Neural progenitor cell (in vitro differentiated cells): ENCODE data around the gene CRHR1. TPM values are rescaled to one million over a fixed set of nuclear protein-coding genes. Genes with fewer than 3 reads are reported as not detected.

Source experiments
- DNase-seq: peaks from one replicate; pipeline ENCODE4 v3.0.0-alpha.2; 2016; ENCODE audit warnings: low spot score
- H2AFZ ChIP-seq: fragments of 200-600 bp; sonication (generic); replicated peaks from 2 replicates; pipeline ENCODE4 v1.6.1; 2016; ENCODE audit warnings: antibody characterized with exemption
- H3F3A ChIP-seq: fragments of 200-600 bp; sonication (generic); 2 replicates; pipeline ENCODE4 v1.6.1; 2016; ENCODE audit warnings: antibody characterized with exemption, low read depth
- H3K27ac ChIP-seq: fragments of 200-600 bp; sonication (generic); 2 replicates; pipeline ENCODE4 v1.5.1; 2016; ENCODE audit warnings: mild to moderate bottlenecking
- H3K27me3 ChIP-seq: fragments of 200-600 bp; sonication (generic); 2 replicates; pipeline ENCODE4 v1.6.1; 2016; ENCODE audit warnings: mild to moderate bottlenecking, moderate library complexity
- H3K36me3 ChIP-seq: fragments of 200-600 bp; sonication (generic); 2 replicates; pipeline ENCODE4 v1.5.1; 2016
- H3K4me1 ChIP-seq: fragments of 200-600 bp; sonication (generic); 2 replicates; pipeline ENCODE4 v1.6.1; 2016; ENCODE audit warnings: mixed run types
- H3K4me2 ChIP-seq: fragments of 200-600 bp; sonication (generic); 2 replicates; pipeline ENCODE4 v1.6.1; 2016
- H3K4me3 ChIP-seq: fragments of 200-600 bp; sonication (generic); 2 replicates; pipeline ENCODE4 v1.5.1; 2016
- H3K79me2 ChIP-seq: fragments of 200-600 bp; sonication (generic); 2 replicates; pipeline ENCODE4 v1.6.1; 2016; ENCODE audit warnings: low read depth
- H3K9ac ChIP-seq: fragments of 200-600 bp; sonication (generic); 2 replicates; pipeline ENCODE4 v1.6.1; 2016
- H3K9me3 ChIP-seq: fragments of 200-600 bp; sonication (generic); 2 replicates; pipeline ENCODE4 v1.5.1; 2016; ENCODE audit warnings: low read depth
- H4K20me1 ChIP-seq: fragments of 200-600 bp; sonication (generic); 2 replicates; pipeline ENCODE4 v1.6.1; 2016; ENCODE audit warnings: low read depth
- H3K27ac Mint-ChIP-seq: 3 replicates; pipeline ENCODE4 v1.8.0; 2021; ENCODE audit warnings: mixed read lengths
- H3K27me3 Mint-ChIP-seq: 2 replicates; pipeline ENCODE4 v1.8.0; 2022; ENCODE audit warnings: low read depth, mild to moderate bottlenecking, inconsistent platforms, moderate library complexity, mixed read lengths; ENCODE audit not compliant: insufficient read depth
- H3K36me3 Mint-ChIP-seq: 3 replicates; pipeline ENCODE4 v1.8.0; 2021; ENCODE audit warnings: mixed read lengths
- H3K4me1 Mint-ChIP-seq: 3 replicates; pipeline ENCODE4 v1.8.0; 2021; ENCODE audit warnings: mixed read lengths
- H3K4me3 Mint-ChIP-seq: 3 replicates; pipeline ENCODE4 v1.8.0; 2021; ENCODE audit warnings: mild to moderate bottlenecking, moderate library complexity, mixed read lengths
- H3K9me3 Mint-ChIP-seq: 3 replicates; pipeline ENCODE4 v1.8.0; 2020; ENCODE audit warnings: mixed read lengths
- EZH2 ChIP-seq: fragments of 200-600 bp; sonication (generic); IDR thresholded peaks from 2 replicates; pipeline ENCODE4 v1.6.1; 2017; ENCODE audit warnings: antibody characterized with exemption, mild to moderate bottlenecking, moderate library complexity
- EZH2phosphoT487 ChIP-seq: fragments of 200-600 bp; sonication (generic); IDR thresholded peaks from 2 replicates; pipeline ENCODE4 v1.6.1; 2017; ENCODE audit warnings: antibody characterized with exemption
- total RNA-seq: library from RNA; depleted of rRNA; stranded (reverse); fragments of >200 nt; gene quantifications from 2 replicates; pipeline ENCODE4 v1.2.3, GENCODE V29; 2015; ENCODE audit warnings: low replicate concordance
- TF ChIP-seq, protein P1 (sequence below): fragments of 200-600 bp; sonication (generic); IDR thresholded peaks from 2 replicates; pipeline ENCODE4 v1.5.1; 2017; ENCODE audit warnings: antibody characterized with exemption, mild to moderate bottlenecking

CRHR1 gene
- total RNA-seq, 1 donor from 2014 or later = 3.4 TPM

DNA sequence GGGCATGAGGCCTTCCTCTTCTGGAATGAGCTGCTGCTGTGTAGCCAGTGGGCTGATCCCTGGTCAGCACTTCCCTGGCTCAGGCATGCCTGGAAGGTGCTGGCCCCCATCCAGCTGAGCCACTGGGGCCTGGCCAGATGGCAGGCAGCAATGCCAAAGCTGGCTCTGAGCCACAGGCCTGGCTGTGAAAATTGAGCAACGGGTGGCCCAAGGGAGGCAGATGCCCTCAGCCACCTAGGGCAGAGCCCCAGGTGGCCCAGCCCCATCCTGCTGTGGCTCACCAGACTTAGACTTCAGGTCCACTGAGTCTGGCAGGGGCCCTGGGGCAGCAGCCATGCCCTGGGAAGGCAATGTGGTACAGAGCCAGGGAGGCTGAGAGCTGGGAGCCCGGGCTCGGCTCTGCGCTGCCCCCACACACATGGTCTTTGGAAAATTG is 8.5 kb upstream of the CRHR1 start:
- H3K27ac ChIP-seq = no peak overlapping the region
- H3K4me1 ChIP-seq = peaks cover 22% of the 10 kb centered on the region
- H3K27me3 ChIP-seq = no peaks in the 10 kb centered on the region
- no peaks in the 10 kb centered on the region for H3K36me3 ChIP-seq
- Mint-ChIP-seq H3K27ac (no peak overlapping the region), H3K4me1 (peaks cover 31% of the 10 kb centered on the region), H3K27me3 (peaks cover 31% of the 10 kb centered on the region), H3K4me3 (no peak overlapping the region), H3K9me3 (no peaks in the 10 kb centered on the region), H3K36me3 (no peaks in the 10 kb centered on the region)
- no peaks in the 10 kb centered on the region for H3K9me3 ChIP-seq
- H2AFZ ChIP-seq = no peak overlapping the region
- DNase-seq = no peak
- H3K9ac ChIP-seq = no peak overlapping the region
- H3K4me3 ChIP-seq = no peak overlapping the region
- TF ChIP-seq, protein P1, sequence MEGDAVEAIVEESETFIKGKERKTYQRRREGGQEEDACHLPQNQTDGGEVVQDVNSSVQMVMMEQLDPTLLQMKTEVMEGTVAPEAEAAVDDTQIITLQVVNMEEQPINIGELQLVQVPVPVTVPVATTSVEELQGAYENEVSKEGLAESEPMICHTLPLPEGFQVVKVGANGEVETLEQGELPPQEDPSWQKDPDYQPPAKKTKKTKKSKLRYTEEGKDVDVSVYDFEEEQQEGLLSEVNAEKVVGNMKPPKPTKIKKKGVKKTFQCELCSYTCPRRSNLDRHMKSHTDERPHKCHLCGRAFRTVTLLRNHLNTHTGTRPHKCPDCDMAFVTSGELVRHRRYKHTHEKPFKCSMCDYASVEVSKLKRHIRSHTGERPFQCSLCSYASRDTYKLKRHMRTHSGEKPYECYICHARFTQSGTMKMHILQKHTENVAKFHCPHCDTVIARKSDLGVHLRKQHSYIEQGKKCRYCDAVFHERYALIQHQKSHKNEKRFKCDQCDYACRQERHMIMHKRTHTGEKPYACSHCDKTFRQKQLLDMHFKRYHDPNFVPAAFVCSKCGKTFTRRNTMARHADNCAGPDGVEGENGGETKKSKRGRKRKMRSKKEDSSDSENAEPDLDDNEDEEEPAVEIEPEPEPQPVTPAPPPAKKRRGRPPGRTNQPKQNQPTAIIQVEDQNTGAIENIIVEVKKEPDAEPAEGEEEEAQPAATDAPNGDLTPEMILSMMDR = no peak
- TF ChIP-seq EZH2 (no peak), EZH2phosphoT487 (no peak)
- H3K79me2 ChIP-seq = no peaks in the 10 kb centered on the region
- H3K4me2 ChIP-seq = no peak overlapping the region
- no peaks in the 10 kb centered on the region for H4K20me1 ChIP-seq
- H3F3A ChIP-seq = peaks cover 16% of the 10 kb centered on the region

- H3K9me3 Mint-ChIP-seq = no peaks in the 10 kb centered on the region
- Histone ChIP-seq H3K4me2 (no peak overlapping the region), H3K27me3 (peaks cover 9% of the 10 kb centered on the region), H3K27ac (no peak overlapping the region), H4K20me1 (no peaks in the 10 kb centered on the region), H3F3A (peaks cover 3% of the 10 kb centered on the region), H3K36me3 (no peaks in the 10 kb centered on the region), H3K9ac (no peak overlapping the region), H3K9me3 (no peaks in the 10 kb centered on the region), H3K4me1 (peaks cover 11% of the 10 kb centered on the region), H3K79me2 (no peaks in the 10 kb centered on the region), H3K4me3 (no peak overlapping the region), H2AFZ (no peak overlapping the region)
- no peak overlapping the region for H3K27ac Mint-ChIP-seq
- H3K36me3 Mint-ChIP-seq = no peaks in the 10 kb centered on the region
- TF ChIP-seq EZH2 = no peak
- TF ChIP-seq, protein P1 = no peak
- TF ChIP-seq EZH2phosphoT487 = no peak
- no peak overlapping the region for H3K4me3 Mint-ChIP-seq
- H3K27me3 Mint-ChIP-seq = peaks cover 29% of the 10 kb centered on the region
- peaks cover 18% of the 10 kb centered on the region for H3K4me1 Mint-ChIP-seq
- DNase-seq = no peak
These were observed 7.2 kb upstream of the CRHR1 start for GRCh38 chr17:45776896-45777295.

DNA sequence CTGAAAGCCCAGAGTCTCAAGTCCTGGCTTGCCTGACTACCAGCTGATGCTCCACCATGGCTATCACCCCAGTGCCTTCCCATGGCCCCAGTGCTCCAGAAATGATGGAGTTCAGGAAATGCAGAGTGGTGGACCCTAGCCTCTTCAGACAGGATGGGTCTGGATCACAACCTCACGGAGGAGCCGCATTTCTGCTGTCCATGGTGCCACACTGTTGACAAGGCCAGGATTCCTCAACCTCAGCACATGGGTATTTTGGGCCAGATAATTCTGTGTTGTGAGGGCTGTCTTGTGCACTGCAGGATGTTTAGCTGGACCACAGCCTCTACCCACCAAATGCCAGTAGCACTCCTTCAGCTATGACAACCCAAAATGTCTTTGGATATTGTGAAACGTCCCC is 6.7 kb upstream of the CRHR1 start:
- H3K27me3 Mint-ChIP-seq = peaks cover 31% of the 10 kb centered on the region
- H3K4me3 Mint-ChIP-seq = no peak overlapping the region
- Histone ChIP-seq H3K27me3 (peaks cover 14% of the 10 kb centered on the region), H3F3A (no peaks in the 10 kb centered on the region), H4K20me1 (no peaks in the 10 kb centered on the region), H3K79me2 (no peaks in the 10 kb centered on the region), H3K4me2 (no peak overlapping the region), H3K9me3 (no peaks in the 10 kb centered on the region), H3K4me1 (peaks cover 8% of the 10 kb centered on the region), H3K9ac (no peak overlapping the region), H2AFZ (no peak overlapping the region), H3K27ac (no peak overlapping the region), H3K4me3 (no peak overlapping the region), H3K36me3 (no peaks in the 10 kb centered on the region)
- H3K9me3 Mint-ChIP-seq = no peaks in the 10 kb centered on the region
- no peak overlapping the region for H3K27ac Mint-ChIP-seq
- TF ChIP-seq EZH2phosphoT487 = no peak
- no peak for TF ChIP-seq EZH2
- TF ChIP-seq, protein P1 = no peak
- peak; percentile 37 for DNase-seq
- peaks cover 15% of the 10 kb centered on the region for H3K4me1 Mint-ChIP-seq
- H3K36me3 Mint-ChIP-seq = no peaks in the 10 kb centered on the region
